IMR-90 (cell line): Measurements from ENCODE around the gene BAZ2B.

Experiments
- BHLHE40 ChIP-seq: fragments of 150-350 bp; IDR thresholded peaks from 2 replicates; pipeline ENCODE4 v1.6.1; 2016; ENCODE audit warnings: mild to moderate bottlenecking, low read depth, low read length
- CEBPB ChIP-seq: IDR thresholded peaks from 2 replicates; pipeline ENCODE4 v1.6.1; 2012; ENCODE audit warnings: low read depth, low read length, improper control_type of control experiment
- CHD1 ChIP-seq: IDR thresholded peaks from 2 replicates; pipeline ENCODE4 v1.6.1; 2012; ENCODE audit warnings: low read depth, low read length, improper control_type of control experiment
- FOS ChIP-seq: fragments of 150-350 bp; IDR thresholded peaks from 2 replicates; pipeline ENCODE4 v1.6.1; 2016; ENCODE audit warnings: low read depth, low read length
- MXI1 ChIP-seq: IDR thresholded peaks from 2 replicates; pipeline ENCODE4 v1.6.1; 2012; ENCODE audit warnings: low read depth, mild to moderate bottlenecking, low read length, moderate library complexity, borderline replicate concordance
- POLR2A ChIP-seq: IDR thresholded peaks from 2 replicates; pipeline ENCODE4 v1.6.1; 2012; ENCODE audit warnings: mild to moderate bottlenecking, low read depth, low read length
- RAD21 ChIP-seq: IDR thresholded peaks from 2 replicates; pipeline ENCODE4 v1.6.1; 2012; ENCODE audit warnings: low read length, improper control_type of control experiment
- RFX5 ChIP-seq: IDR thresholded peaks from 2 replicates; pipeline ENCODE4 v1.8.0; 2012; ENCODE audit warnings: low read depth, mild to moderate bottlenecking, low read length, moderate library complexity
- SMC3 ChIP-seq: fragments of 150-350 bp; IDR thresholded peaks from 2 replicates; pipeline ENCODE4 v1.6.1; 2016; ENCODE audit warnings: low read depth, mild to moderate bottlenecking, antibody characterized with exemption, low read length, moderate library complexity
- TF ChIP-seq, protein P1 (sequence below): conservative IDR thresholded peaks from 2 replicates; pipeline ENCODE4 v1.5.1; 2012; ENCODE audit warnings: mild to moderate bottlenecking, low read depth, low read length, improper control_type of control experiment

DNA sequence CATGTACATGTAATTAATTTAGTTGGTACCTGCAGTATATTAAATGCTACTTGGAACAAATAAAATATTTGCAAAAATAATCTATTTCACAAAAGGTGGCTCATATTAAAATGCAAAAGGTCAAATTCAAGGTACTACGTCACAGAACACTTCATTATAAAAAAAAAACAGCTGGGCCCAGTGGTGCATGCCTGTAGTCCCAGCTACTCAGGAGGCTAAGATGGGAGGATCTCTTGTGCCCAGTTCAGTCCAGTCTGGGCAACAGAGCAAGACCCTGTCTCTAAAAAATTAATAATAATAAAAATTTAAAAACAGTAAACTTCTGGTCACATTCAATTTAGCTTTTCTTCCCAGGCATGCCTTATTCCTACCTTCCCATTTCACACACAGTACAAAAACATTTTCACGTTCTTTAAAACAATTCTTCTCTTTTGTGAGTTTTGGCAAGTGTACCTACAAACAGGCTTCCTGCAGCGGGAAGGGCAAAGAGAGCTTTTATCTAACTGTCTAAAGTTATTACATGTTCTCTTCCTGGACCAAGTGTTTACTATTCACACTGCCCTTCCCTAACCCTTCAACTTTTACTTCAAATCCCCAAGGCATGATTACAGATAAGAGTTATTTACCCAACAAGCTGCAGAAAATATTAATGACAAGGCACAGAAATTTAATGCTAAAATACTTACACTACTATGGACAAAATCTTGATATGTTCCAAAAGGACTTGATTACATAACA lies 10.7 kb downstream of the BAZ2B start:
- TF ChIP-seq, protein P1, sequence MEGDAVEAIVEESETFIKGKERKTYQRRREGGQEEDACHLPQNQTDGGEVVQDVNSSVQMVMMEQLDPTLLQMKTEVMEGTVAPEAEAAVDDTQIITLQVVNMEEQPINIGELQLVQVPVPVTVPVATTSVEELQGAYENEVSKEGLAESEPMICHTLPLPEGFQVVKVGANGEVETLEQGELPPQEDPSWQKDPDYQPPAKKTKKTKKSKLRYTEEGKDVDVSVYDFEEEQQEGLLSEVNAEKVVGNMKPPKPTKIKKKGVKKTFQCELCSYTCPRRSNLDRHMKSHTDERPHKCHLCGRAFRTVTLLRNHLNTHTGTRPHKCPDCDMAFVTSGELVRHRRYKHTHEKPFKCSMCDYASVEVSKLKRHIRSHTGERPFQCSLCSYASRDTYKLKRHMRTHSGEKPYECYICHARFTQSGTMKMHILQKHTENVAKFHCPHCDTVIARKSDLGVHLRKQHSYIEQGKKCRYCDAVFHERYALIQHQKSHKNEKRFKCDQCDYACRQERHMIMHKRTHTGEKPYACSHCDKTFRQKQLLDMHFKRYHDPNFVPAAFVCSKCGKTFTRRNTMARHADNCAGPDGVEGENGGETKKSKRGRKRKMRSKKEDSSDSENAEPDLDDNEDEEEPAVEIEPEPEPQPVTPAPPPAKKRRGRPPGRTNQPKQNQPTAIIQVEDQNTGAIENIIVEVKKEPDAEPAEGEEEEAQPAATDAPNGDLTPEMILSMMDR, result no peak
- no peak for TF ChIP-seq SMC3
- TF ChIP-seq RFX5, result no peak
- TF ChIP-seq POLR2A, result no peak
- no peak for TF ChIP-seq MXI1
- TF ChIP-seq RAD21, result no peak
- no peak for TF ChIP-seq BHLHE40
- TF ChIP-seq CHD1, result no peak
- TF ChIP-seq FOS, result no peak
- no peak for TF ChIP-seq CEBPB
